ENCODE results near the gene SLC16A5.
"Not testable (repeated sequence)": the region's sequence is repeated elsewhere in the genome, so short reads cannot be mapped to it uniquely, and the experiment has no call there.

The SLC16A5 gene

DNA sequence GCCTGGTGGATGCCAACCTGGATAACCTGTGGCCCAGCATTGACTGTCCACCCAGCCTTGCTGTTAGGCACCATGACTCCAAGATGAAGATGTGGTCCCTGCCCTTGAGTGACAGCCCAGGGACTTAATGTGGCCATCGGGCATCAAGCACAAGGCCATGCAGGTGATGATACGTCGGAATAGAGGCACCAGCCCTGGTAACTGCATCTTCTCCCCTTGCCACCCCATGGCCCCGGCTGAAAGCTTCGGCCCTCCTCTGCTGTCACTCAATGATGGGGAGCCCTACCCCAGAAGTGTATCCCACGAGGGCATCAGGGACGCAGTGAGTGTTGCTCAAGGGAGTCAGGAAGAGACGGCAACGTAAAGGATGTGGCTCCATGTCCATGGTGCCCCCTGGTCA is 41.8 kb downstream of the SLC16A5 start:
- Mint-ChIP-seq H3K4me3 (peak overlapping the region; percentile 37), H3K4me1 (peaks cover 26% of the 10 kb centered on the region), H3K9me3 (no peaks in the 10 kb centered on the region), H3K27ac (ENCODE audit: low read depth) (peak overlapping the region; percentile 38), H3K27me3 (no peaks in the 10 kb centered on the region), H3K36me3 (ENCODE audit: insufficient read depth) (peaks cover 9% of the 10 kb centered on the region)
- ATAC-seq (replicated peaks; ENCODE audit: extremely low read depth, poor library complexity, severe bottlenecking) (no peak), DNase-seq (ENCODE audit: low spot score in 2 of 2) (no peak)

- peak overlapping the region; percentile 86 for H3K4me3 Mint-ChIP-seq
- no peaks in the 10 kb centered on the region for H3K9me3 Mint-ChIP-seq
- peak overlapping the region; percentile 92 for H3K27ac Mint-ChIP-seq (ENCODE audit: low read depth)
- DNase-seq (ENCODE audit: low spot score in 2 of 2) (no peak), ATAC-seq (replicated peaks; ENCODE audit: extremely low read depth, poor library complexity, severe bottlenecking) (no peak)
- H3K36me3 Mint-ChIP-seq (ENCODE audit: insufficient read depth) = peaks cover 9% of the 10 kb centered on the region
- peaks cover 23% of the 10 kb centered on the region for H3K4me1 Mint-ChIP-seq
- no peaks in the 10 kb centered on the region for H3K27me3 Mint-ChIP-seq
Measured at GRCh38 chr17:75130059-75130631, 42.4 kb downstream of the SLC16A5 start.

DNA sequence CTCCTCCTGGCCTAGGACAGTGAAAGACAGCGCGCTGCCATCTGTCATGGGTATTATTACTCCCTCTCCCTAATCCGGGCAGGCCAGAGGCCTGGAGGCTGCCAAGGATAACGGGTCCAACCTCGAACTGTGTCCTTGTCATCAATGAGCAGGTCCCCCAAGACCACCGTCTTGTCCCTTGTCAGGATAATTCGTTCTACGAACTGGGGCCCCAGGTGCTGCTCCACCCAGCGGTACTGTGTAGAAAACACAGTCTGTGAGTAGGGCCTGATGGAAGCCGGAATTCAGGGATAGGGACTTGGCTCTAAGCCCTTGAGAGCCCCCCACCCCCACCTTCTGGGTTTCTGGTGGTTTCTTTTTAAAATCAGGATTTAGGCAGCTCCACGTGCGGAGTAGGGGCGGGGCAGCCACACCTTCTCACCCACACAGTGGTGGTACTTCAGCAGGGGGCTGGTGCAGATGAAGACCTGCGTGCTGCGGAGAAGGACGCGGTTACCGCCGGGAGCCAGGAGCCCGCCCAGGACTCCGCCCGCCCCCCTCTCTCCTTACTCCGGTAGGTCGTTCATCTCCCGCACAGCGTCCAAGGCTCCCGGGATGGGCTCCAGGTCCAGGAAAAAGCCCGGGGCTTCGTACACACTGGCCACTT is 43.0 kb downstream of the SLC16A5 start:
- no peaks in the 10 kb centered on the region for H3K27me3 Mint-ChIP-seq
- no peaks in the 10 kb centered on the region for H3K9me3 Mint-ChIP-seq
- peak; percentile 60 for ATAC-seq (replicated peaks; ENCODE audit: extremely low read depth, poor library complexity, severe bottlenecking)
- peaks cover 19% of the 10 kb centered on the region for H3K4me1 Mint-ChIP-seq
- H3K4me3 Mint-ChIP-seq = peak overlapping the region; percentile 86
- peak overlapping the region; percentile 92 for H3K27ac Mint-ChIP-seq (ENCODE audit: low read depth)
- no peak for DNase-seq (ENCODE audit: low spot score in 2 of 2)
- peaks cover 7% of the 10 kb centered on the region for H3K36me3 Mint-ChIP-seq (ENCODE audit: insufficient read depth)

DNA sequence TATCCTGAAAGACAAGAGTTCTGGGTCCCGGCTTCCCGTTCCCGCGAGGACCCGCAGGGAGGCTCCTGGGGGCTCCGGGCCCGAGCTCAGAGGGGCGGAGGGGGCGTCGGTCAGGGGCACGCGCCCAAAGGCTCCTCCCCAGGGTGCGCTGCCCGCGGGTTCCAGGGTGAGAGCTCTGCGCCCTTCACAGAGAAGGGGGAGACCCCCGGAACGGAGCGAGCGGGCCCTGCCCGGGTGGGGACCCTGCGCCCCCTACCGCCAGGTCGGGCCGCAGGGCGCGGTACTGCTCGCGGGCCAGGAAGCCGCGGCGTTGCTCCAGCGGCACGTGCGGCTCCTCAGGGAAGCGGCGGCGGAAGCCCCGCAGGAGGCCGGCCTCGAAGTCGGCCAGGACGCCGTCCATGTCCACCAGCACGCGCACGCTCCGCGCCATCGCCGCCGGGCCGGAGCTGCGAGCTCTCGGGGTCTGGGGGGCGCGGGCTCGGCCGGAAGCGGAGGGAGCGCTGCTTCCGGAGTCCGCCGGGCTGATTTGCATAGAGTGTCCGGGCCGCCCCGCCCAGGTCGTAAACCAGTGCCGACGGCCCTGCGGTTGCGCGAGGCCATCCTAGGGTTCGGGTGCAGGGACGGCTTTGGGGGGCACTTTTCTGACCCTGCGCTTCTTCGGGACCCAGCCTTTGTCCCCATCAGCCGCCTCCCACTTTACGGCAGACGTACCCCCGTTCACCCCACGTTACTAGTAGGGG is 43.7 kb downstream of the SLC16A5 start, which contains the start of gene NT5C:
Gene NT5C (minus strand): TSS at position 465 of the 740 bp plus-strand sequence. CDS start 35 bp downstream, at position 430.
- H3K27ac Mint-ChIP-seq (ENCODE audit: low read depth) = peak within 1 kb of the TSS; percentile 92
- peaks cover 8% of the 10 kb centered on the region for H3K36me3 Mint-ChIP-seq (ENCODE audit: insufficient read depth)
- no peaks in the 10 kb centered on the region for H3K9me3 Mint-ChIP-seq
- DNase-seq (ENCODE audit: low spot score in 2 of 2) = no peak
- H3K4me1 Mint-ChIP-seq = peaks cover 15% of the 10 kb centered on the region
- peak; percentile 75 for ATAC-seq (replicated peaks; ENCODE audit: extremely low read depth, poor library complexity, severe bottlenecking)
- peak within 1 kb of the TSS; percentile 86 for H3K4me3 Mint-ChIP-seq
- no peaks in the 10 kb centered on the region for H3K27me3 Mint-ChIP-seq

GRCh38 chr17:75132018-75133000 is 44.6 kb downstream of the SLC16A5 start:
- ATAC-seq (replicated peaks; ENCODE audit: extremely low read depth, poor library complexity, severe bottlenecking); H3K27me3 Mint-ChIP-seq; H3K36me3 Mint-ChIP-seq (ENCODE audit: insufficient read depth); DNase-seq (ENCODE audit: low spot score in 2 of 2); H3K9me3 Mint-ChIP-seq: not testable (repeated sequence)
- Mint-ChIP-seq H3K27ac (ENCODE audit: low read depth) (peak overlapping the region; percentile 49), H3K4me3 (peak overlapping the region; percentile 86), H3K4me1 (peaks cover 15% of the 10 kb centered on the region)

DNA sequence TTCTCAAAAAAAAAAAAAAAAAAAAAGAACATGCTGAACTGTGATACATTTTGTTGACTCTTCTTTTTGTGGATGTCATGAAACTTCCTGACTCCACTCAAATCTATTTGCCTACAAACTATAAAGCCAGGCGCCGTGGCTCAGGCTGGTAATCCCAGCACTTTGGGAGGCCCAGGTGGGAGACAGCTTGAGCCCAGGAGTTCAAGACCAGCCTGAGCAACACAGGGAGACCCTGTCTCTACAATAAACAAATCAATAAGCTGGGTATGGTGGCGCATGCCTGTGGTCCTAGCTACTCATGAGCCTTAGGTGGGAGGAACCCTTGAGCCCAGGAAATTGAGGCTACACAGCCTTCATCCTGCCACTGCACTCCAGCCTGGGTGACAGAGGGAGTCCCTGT is 45.2 kb downstream of the SLC16A5 start:
- peaks cover 14% of the 10 kb centered on the region for H3K4me1 Mint-ChIP-seq
- H3K27me3 Mint-ChIP-seq = no peaks in the 10 kb centered on the region
- DNase-seq (ENCODE audit: low spot score in 2 of 2) (no peak), ATAC-seq (replicated peaks; ENCODE audit: extremely low read depth, poor library complexity, severe bottlenecking) (no peak)
- no peak overlapping the region for H3K4me3 Mint-ChIP-seq
- no peaks in the 10 kb centered on the region for H3K9me3 Mint-ChIP-seq
- H3K27ac Mint-ChIP-seq (ENCODE audit: low read depth) = no peak overlapping the region
- peaks cover 9% of the 10 kb centered on the region for H3K36me3 Mint-ChIP-seq (ENCODE audit: insufficient read depth)

GRCh38 chr17:75133607-75134347 is 46.0 kb downstream of the SLC16A5 start:
- not testable (repeated sequence) for H3K9me3 Mint-ChIP-seq; H3K36me3 Mint-ChIP-seq (ENCODE audit: insufficient read depth); H3K27ac Mint-ChIP-seq (ENCODE audit: low read depth); H3K27me3 Mint-ChIP-seq; ATAC-seq (replicated peaks; ENCODE audit: extremely low read depth, poor library complexity, severe bottlenecking); H3K4me3 Mint-ChIP-seq; H3K4me1 Mint-ChIP-seq; DNase-seq (ENCODE audit: low spot score in 2 of 2)

DNA sequence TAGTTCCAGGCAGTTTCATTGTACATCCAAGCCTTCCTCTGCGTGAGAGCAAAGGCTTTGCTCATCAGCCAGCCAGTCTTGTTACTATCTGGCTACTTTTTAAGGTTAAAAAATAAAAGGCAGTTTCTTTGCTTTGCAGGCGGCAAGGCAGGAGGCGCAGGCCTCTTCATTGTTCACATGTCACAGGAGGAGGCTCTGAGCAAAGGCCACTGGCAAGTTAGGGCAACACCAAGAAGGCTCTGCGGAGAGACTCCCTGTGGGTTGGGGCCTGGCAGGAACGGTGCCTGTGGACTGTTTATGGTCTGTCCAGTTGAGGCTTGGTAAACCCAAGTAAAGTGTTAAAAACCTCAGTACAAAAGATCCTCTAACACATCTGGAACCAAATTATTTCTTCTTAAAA is 47.7 kb downstream of the SLC16A5 start:
- ATAC-seq (replicated peaks; ENCODE audit: extremely low read depth, poor library complexity, severe bottlenecking) (no peak), DNase-seq (ENCODE audit: low spot score in 2 of 2) (no peak)
- peaks cover 6% of the 10 kb centered on the region for H3K36me3 Mint-ChIP-seq (ENCODE audit: insufficient read depth)
- H3K4me3 Mint-ChIP-seq = no peak overlapping the region
- H3K9me3 Mint-ChIP-seq = no peaks in the 10 kb centered on the region
- no peak overlapping the region for H3K27ac Mint-ChIP-seq (ENCODE audit: low read depth)
- no peaks in the 10 kb centered on the region for H3K27me3 Mint-ChIP-seq
- H3K4me1 Mint-ChIP-seq = peaks cover 10% of the 10 kb centered on the region

DNA sequence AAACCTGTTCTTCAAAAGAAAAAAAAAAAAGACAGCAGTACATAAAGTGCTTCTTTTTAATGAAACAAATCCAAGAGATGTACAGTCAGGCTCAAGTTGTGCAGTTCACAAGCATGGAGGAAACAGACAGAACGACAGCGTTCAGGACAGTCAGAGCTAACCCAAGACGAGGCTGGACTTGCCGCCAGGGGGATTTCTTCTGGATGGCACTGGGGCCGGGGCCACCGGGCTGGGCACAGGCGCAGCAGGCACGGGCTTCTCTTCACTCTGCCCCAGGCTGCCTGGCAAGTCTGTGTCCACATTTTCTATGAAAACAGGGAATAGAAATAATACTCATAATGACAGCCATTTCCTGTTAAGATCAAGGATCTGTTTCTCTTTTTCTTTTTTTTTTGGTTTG is 48.2 kb downstream of the SLC16A5 start:
- DNase-seq (ENCODE audit: low spot score in 2 of 2) (no peak), ATAC-seq (replicated peaks; ENCODE audit: extremely low read depth, poor library complexity, severe bottlenecking) (no peak)
- H3K27ac Mint-ChIP-seq (ENCODE audit: low read depth) = peak overlapping the region; percentile 10
- peaks cover 5% of the 10 kb centered on the region for H3K36me3 Mint-ChIP-seq (ENCODE audit: insufficient read depth)
- H3K4me3 Mint-ChIP-seq = no peak overlapping the region
- no peaks in the 10 kb centered on the region for H3K9me3 Mint-ChIP-seq
- H3K27me3 Mint-ChIP-seq = no peaks in the 10 kb centered on the region
- peaks cover 10% of the 10 kb centered on the region for H3K4me1 Mint-ChIP-seq

GRCh38 chr17:75137762-75138161 is 50.0 kb downstream of the SLC16A5 start:
- peaks cover 17% of the 10 kb centered on the region for H3K4me1 Mint-ChIP-seq
- DNase-seq (ENCODE audit: low spot score in 2 of 2); H3K27ac Mint-ChIP-seq (ENCODE audit: low read depth); H3K9me3 Mint-ChIP-seq; ATAC-seq (replicated peaks; ENCODE audit: extremely low read depth, poor library complexity, severe bottlenecking); H3K27me3 Mint-ChIP-seq; H3K4me3 Mint-ChIP-seq; H3K36me3 Mint-ChIP-seq (ENCODE audit: insufficient read depth): not testable (repeated sequence)

DNA sequence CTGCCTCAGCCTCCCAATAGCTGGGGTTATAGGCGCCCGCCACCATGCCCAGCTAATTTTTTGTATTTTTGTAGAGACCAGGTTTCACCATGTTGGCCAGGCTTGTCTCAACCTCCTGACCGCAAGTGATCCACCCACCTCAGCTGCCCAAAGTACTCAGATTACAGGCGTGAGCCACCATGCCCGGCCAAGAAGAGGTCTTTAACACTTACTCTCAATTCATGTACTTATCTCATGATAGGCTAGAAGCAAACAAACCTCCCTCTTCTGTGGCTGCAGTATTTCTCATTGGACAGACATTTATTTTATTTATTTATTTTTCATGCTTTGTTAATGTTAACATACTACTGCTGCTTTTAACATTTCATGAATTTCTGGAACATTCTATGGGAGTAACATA is 50.8 kb downstream of the SLC16A5 start:
- peaks cover 5% of the 10 kb centered on the region for H3K36me3 Mint-ChIP-seq (ENCODE audit: insufficient read depth)
- H3K27me3 Mint-ChIP-seq = no peaks in the 10 kb centered on the region
- H3K4me1 Mint-ChIP-seq = peaks cover 17% of the 10 kb centered on the region
- no peak for DNase-seq (ENCODE audit: low spot score in 2 of 2)
- peak overlapping the region; percentile 32 for H3K27ac Mint-ChIP-seq (ENCODE audit: low read depth)
- no peak for ATAC-seq (replicated peaks; ENCODE audit: extremely low read depth, poor library complexity, severe bottlenecking)
- H3K4me3 Mint-ChIP-seq = no peak overlapping the region
- H3K9me3 Mint-ChIP-seq = no peaks in the 10 kb centered on the region

Data from central memory CD8-positive, alpha-beta T cell (primary cell).